Lower leg skin (tissue), 4 donors: ENCODE data around the gene ANKRD31. TPM values are rescaled to one million over a fixed set of nuclear protein-coding genes. Genes with fewer than 3 reads are reported as not detected.

Source experiments
- DNase-seq, 2 donors: peaks; one replicate each; pipeline ENCODE4 v3.0.0-alpha.2; 2019; ENCODE audit warnings: low spot score in 2 of 2
- H3K4me3 ChIP-seq: fragments of 200-600 bp; sonication (generic); 2 replicates; pipeline ENCODE4 v1.5.1; 2017; ENCODE audit warnings: mild to moderate bottlenecking, low read depth; ENCODE audit not compliant: poor library complexity, severe bottlenecking
- POLR2A ChIP-seq, 2 donors: fragments of 450-650 bp; IDR thresholded peaks; one replicate each; pipeline ENCODE4 v1.6.1; 2016 to 2017; ENCODE audit warnings: antibody characterized with exemption in 2 of 2, mild to moderate bottlenecking in 1 of 2, moderate library complexity in 1 of 2
- WGBS, 2 donors: methylation state at CpG; one replicate each; pipeline ENCODE4 v1.1.5; 2018; 5-methylcytosine and 5-hydroxymethylcytosine counted together
- intact Hi-C: fragments of 100-400 bp; cut with DNase I; formaldehyde crosslinking; loops from one replicate; pipeline ENCODE4 v1.15.0; 2023; ENCODE audit warnings: low total_unique reads
- total RNA-seq, 4 donors: library from RNA; depleted of rRNA; stranded (reverse); fragments of >200 nt; gene quantifications; one replicate each; pipeline ENCODE4 v1.1.0, GENCODE V29; 2016
- TF ChIP-seq, protein P1 (sequence below), 3 donors: fragments of 450-650 bp; IDR thresholded peaks; one replicate each; pipeline ENCODE4 v1.5.1; 2016; ENCODE audit warnings: antibody characterized with exemption in 3 of 3, mild to moderate bottlenecking in 3 of 3, moderate library complexity in 2 of 3

ANKRD31 gene
- total RNA-seq, 4 donors from 2014 or later = 0.13 to 0.20 (median 0.19) TPM; not detected in 1

DNA sequence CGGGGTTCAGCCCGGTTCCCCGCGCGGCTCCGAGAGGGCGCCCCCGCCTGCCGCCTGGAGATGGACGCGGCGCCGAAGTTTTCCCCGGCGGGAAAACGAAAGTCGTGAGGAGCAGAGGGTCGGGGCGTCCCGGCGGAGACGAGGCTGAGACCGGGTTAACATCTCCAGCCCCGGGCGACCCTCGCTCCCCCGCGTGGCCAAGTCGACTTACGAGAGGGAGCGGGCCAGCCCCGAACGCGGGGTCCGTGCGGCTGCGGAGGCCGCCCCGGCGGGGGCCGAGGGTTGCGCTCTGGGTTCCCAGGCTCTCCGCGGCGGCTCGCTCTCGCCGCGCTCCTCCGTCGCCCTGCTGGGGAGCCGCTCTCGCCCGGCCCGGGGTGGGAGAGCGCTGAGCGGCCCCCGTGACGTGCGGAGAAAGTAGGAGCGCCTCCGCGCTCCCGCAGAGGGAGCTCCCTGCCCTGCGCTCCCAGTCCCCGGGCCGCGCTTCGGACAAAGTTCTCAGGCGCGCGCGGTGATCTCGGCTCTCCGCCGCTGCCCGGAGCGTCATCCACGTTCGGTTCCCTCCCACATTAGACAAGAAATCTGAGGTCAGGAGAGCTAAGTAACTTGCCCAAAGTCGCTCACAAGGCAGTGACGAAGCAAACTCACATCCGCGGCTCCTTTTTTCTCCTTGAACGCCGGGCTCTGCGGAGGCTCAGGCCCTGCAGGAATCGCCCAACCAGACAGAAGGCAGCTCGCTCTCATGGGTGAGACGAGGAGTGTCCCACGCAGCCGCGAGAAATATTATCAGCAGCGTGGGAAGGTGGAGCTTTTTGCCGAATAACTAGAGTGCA, 183.2 kb downstream of the ANKRD31 start:
- intact Hi-C loops = loop anchor here (10.0 kb wide), 1 partner anchor 181 kb away; the partner anchor contains the start of gene ANKRD31
- WGBS, 2 donors = 0 to 2% methylated on average over 13 to 20 of the region's 95 CpGs
- H3K4me3 ChIP-seq = peak overlapping the region; percentile 56
- TF ChIP-seq, protein P1, sequence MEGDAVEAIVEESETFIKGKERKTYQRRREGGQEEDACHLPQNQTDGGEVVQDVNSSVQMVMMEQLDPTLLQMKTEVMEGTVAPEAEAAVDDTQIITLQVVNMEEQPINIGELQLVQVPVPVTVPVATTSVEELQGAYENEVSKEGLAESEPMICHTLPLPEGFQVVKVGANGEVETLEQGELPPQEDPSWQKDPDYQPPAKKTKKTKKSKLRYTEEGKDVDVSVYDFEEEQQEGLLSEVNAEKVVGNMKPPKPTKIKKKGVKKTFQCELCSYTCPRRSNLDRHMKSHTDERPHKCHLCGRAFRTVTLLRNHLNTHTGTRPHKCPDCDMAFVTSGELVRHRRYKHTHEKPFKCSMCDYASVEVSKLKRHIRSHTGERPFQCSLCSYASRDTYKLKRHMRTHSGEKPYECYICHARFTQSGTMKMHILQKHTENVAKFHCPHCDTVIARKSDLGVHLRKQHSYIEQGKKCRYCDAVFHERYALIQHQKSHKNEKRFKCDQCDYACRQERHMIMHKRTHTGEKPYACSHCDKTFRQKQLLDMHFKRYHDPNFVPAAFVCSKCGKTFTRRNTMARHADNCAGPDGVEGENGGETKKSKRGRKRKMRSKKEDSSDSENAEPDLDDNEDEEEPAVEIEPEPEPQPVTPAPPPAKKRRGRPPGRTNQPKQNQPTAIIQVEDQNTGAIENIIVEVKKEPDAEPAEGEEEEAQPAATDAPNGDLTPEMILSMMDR (IDR thresholded peaks at IDR 0.05) = no peak
- TF ChIP-seq POLR2A (IDR thresholded peaks at IDR 0.05) = no peak
- DNase-seq = peak; percentile 42 to 90

DNA sequence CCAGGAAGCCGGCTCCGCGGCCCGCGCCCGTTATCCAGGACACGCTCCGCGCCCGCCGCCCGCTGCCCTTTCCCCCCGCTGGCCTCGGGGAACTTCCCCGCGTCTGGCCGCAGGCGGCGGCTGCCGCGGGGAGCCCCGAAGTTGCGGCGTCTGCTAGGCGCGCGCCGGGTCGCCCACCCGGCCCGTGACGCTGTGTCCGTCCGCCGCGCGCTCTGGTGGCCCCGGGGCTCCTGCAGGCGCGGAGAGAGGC, 183.7 kb downstream of the ANKRD31 start:
- H3K4me3 ChIP-seq = peak overlapping the region; percentile 56
- intact Hi-C loops = loop anchor here (10.0 kb wide), 1 partner anchor 182 kb away; the partner anchor contains the start of gene ANKRD31
- TF ChIP-seq POLR2A (IDR thresholded peaks at IDR 0.05) = no peak
- TF ChIP-seq, protein P1 (IDR thresholded peaks at IDR 0.05) = no peak
- WGBS, 2 donors = no CpG with 5 or more reads among the region's 40 CpGs
- DNase-seq = no peak

DNA sequence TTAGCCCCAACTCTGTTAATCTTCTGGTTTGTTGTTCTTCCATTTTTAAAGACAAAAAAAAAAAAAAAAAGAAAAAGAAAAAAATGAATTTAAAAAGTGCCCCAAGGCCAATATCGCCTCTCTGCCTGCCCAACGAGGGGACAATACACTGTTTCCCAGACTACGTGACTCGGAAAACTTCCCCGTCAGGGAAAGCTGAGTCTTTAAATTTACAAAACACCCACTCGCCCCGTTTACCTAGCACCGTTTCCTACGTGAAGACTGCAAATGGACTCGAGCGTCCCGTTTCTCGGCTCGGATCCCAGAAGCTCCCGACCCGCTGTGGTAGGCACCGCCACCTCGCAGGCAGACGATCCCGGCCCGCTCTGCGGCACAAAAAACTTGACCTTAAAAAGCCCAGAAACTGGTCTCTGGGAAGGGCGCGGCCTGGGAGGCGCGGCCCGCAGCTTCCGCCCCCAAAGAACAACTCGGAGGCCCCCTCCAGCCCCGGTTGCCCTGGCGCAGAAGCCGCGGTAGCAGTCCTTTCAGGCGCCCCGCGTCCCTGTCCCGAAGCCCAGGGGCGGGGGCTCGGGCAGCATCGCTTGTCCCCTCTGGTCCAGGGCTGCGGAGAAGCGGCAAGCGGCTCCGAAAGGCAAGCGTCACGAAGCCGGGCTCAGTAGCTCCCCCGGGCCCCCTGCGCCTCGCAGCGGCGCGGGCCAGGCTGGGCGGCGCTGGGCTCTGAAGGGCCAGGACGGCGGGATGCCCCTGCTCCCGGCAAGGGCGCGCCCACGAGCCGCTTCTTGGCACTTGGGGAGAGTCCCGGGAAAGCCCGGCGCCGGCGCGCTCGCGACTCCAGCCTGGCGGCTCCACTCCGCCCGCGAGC, 184.3 kb downstream of the ANKRD31 start, which contains the start of gene GCNT4:
Gene GCNT4, minus strand, starts transcription at position 367 of the 862 bp plus-strand sequence. CDS start 22,521 bp downstream, outside the sequence.
- H3K4me3 ChIP-seq = peak within 1 kb of the TSS; percentile 56
- 1 to 2% methylated on average over 22 to 39 of the region's 74 CpGs for WGBS, 2 donors
- intact Hi-C loops = loop anchor here (10.0 kb wide), 1 partner anchor 182 kb away; the partner anchor contains the start of gene ANKRD31
- TF ChIP-seq POLR2A (IDR thresholded peaks at IDR 0.05) = no peak
- TF ChIP-seq, protein P1 (IDR thresholded peaks at IDR 0.05) = no peak
- no peak for DNase-seq

DNA sequence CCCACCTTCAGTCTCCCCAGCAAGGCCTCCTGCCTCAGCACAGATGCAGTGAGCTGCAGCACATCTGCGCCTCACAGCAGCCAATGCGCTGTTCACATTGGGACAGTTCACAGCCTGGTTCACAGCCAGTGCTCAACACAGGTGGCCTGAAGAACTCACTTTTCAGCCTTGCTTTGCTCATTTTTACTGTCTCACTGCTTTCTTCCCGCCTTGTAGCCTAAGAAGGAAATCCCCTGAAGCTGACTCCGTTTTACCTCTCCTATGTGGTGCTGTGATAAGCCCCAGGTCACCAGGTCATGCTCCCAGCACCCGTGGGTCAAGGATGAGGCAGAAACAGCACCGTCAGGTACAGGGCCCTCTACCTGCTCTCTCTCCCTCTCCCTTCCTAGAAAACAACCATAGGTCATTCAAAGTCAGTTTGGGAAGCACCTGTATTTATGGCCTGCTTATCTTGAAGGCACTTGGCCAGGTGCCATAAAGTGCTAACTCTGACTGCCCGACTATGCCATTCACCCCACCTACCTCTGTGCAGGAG, 185.4 kb downstream of the ANKRD31 start:
- DNase-seq = no peak
- no peak overlapping the region for H3K4me3 ChIP-seq
- TF ChIP-seq POLR2A (IDR thresholded peaks at IDR 0.05) = no peak
- TF ChIP-seq, protein P1 (IDR thresholded peaks at IDR 0.05) = no peak
- intact Hi-C loops = loop anchor here (10.0 kb wide), 1 partner anchor 184 kb away; the partner anchor contains the start of gene ANKRD31
- WGBS, 2 donors = 66 to 70% methylated on average over 7 of the region's 7 CpGs

DNA sequence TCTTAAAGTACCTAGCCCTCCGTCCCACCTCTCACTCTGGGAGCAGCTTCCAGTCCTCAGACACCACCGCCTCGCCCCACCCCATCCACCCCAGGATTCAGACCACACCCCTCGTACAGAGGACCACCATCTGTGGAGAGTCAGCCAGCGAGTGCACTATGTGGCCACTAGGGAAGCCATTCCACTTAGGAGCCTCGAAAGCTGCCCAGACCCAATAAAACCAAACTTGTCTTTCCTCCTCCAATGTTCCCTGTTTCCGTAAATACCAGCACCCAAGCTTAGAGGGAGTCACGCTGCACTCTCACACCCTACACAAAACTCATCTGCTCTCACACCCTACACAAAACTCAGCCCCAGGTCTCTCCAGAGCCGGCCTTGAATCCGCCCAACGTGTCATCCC, 186.3 kb downstream of the ANKRD31 start:
- 80 to 84% methylated on average over 11 of the region's 11 CpGs for WGBS, 2 donors
- intact Hi-C loops = loop anchor here (10.0 kb wide), 1 partner anchor 184 kb away; the partner anchor contains the start of gene ANKRD31
- DNase-seq = no peak
- H3K4me3 ChIP-seq = no peak overlapping the region
- TF ChIP-seq, protein P1 (IDR thresholded peaks at IDR 0.05) = no peak
- no peak for TF ChIP-seq POLR2A (IDR thresholded peaks at IDR 0.05)
